Stimulated activated CD8-positive, alpha-beta memory T cell treated with anti-CD3 and anti-CD28 coated beads, Interleukin-4, amount 100 ng/mL, for 24 hours (primary cell): ENCODE measurements around the gene ARHGAP5.

ENCODE experiments used
- DNase-seq: peaks from one replicate; pipeline ENCODE4 v3.0.0-alpha.2; 2020; ENCODE audit warnings: low read depth

Gene ARHGAP5, protein sequence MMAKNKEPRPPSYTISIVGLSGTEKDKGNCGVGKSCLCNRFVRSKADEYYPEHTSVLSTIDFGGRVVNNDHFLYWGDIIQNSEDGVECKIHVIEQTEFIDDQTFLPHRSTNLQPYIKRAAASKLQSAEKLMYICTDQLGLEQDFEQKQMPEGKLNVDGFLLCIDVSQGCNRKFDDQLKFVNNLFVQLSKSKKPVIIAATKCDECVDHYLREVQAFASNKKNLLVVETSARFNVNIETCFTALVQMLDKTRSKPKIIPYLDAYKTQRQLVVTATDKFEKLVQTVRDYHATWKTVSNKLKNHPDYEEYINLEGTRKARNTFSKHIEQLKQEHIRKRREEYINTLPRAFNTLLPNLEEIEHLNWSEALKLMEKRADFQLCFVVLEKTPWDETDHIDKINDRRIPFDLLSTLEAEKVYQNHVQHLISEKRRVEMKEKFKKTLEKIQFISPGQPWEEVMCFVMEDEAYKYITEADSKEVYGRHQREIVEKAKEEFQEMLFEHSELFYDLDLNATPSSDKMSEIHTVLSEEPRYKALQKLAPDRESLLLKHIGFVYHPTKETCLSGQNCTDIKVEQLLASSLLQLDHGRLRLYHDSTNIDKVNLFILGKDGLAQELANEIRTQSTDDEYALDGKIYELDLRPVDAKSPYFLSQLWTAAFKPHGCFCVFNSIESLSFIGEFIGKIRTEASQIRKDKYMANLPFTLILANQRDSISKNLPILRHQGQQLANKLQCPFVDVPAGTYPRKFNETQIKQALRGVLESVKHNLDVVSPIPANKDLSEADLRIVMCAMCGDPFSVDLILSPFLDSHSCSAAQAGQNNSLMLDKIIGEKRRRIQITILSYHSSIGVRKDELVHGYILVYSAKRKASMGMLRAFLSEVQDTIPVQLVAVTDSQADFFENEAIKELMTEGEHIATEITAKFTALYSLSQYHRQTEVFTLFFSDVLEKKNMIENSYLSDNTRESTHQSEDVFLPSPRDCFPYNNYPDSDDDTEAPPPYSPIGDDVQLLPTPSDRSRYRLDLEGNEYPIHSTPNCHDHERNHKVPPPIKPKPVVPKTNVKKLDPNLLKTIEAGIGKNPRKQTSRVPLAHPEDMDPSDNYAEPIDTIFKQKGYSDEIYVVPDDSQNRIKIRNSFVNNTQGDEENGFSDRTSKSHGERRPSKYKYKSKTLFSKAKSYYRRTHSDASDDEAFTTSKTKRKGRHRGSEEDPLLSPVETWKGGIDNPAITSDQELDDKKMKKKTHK (N-terminal part only)

DNA sequence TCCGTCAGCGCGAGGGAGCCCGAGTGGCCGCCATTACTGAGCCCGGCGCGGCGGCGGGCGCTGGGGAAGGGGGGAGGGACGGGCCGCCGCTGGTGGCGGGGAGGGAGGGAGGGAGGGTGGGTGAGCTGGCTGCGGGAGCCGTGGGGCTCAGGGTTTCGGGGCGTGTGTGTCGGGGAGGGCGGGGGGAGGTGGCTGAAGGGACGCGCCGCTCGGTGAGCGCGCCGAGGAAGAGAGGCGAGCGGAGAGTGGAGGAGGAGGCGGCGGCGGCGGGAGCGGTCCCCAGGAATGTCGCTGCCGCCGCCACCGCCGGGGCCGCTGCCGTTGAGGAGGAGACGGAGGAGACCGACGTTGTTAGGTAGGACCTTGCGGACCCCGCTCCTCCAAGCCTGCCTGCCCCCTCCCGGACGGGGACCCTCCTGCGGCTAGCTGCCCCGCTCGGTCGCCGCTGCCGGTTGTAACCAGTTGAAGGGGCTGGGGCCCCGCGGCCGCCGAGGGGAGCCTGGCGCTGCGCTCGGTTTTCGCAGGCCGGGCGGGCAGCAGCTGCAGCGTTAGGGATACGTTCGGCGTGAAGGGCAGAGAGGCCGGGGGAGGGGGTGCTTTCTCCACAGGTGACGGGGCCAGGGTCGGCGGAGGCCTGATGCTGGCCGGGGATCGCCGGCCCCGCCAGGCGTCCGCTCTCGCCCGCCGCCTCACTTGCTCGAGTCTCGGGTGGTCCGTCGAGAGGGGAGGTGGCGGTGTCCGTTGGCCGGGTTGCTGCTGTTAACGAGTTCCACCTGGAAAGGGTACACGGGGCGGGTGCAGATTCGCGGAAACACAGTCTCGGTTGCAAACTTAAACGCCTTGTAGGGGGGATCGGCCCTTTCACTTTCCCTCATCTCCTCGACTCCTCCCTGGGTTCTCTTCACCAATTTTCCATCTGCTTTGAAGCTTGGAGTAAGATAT lies at the start of gene ARHGAP5:
Gene ARHGAP5 (plus strand): TSS at position 224 of the 942 bp plus-strand sequence. CDS start 13,366 bp downstream, outside the sequence.
- DNase-seq: peak; percentile 60

GRCh38 chr14:32028599-32028998 lies 48.5 kb upstream of the ARHGAP5 start:
- no peak for DNase-seq

DNA sequence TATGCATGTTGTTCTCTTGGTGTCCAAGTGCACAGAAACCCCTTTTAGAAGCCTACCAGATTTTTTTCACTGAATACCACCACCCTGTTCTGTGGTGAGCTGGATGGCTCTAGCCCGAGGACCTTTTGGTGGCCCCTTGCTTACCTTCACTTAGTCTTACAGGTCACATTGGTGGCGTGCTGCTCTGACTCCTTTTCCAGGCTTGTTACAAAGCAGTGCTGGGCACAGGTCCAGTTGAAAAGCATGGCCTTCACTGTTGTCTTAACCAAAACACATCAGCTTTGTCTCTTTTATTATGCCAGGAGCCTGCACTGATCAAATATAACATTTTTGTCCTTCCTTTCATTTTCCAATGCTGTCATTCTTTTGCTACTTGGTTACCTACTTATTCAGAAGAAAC lies 43.6 kb upstream of the ARHGAP5 start:
- no peak for DNase-seq

DNA sequence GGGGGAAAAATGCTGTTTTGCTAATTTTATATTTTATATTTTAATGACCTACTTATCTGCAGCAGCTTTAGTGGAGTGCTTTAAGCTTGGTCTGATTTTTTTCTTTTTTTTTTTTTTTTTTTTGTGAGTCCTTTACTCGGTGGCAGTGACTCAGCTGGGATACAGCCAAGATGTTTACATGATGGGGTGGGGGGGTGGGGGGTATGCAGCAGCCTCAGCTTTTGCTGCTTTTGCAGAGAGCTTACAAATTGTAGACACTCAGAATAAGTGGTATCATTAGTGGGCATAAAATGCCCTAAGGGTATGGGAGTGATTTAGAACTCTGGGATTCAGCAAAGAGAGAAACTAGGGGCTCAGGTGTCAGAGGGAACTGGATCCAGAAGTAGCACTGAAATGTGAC lies 38.2 kb upstream of the ARHGAP5 start:
- no peak for DNase-seq

DNA sequence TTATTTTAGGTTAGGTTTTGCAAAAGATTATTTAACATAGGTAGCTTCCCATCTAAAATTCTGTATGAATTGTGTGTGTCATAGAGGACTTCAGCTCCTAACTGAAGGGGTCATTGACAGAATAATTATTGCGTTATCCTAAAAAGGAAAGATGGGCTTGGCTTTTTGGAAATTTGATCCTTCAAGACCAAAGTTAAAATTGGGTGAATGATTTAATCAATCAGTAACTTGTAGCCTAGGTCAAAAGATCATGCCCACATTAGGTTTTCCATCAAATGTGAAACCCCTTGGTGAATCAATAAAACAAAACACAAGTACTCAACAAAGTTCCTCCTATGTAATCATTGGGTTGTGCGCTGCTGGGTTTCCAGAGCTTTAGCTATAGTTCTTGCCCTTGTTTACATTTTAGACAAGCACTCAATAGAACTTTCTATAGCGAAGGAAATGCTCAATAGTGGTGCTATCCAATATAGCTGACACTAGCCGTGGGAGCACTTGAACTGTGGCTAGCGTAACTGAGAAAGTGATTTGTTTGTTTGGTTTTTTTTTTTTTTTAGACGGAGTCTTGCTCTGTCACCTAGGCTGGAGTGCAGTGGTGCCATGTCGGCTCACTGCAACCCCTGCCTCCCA lies 37.6 kb upstream of the ARHGAP5 start:
- no peak for DNase-seq

DNA sequence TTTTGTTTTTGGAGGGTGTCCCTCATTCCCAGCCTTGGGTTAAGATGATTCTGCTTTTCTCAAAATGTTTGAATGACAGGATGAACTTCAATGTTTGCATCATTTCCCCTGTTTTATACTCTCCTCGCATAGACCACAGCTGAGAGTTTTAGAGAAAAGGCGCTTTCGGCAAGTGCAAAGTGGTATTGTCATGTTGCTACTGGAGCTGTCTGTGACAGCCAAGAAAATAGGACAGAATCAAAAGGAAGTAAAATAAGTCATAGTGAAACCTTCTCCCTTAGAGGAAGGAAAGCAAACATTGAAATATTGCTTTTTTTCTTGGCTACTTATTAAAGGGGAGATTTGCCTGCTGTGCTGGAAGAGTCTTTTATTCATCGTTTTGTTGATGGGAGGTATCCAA lies 33.5 kb upstream of the ARHGAP5 start:
- no peak for DNase-seq

- no peak for DNase-seq
These were observed 32.6 kb upstream of the ARHGAP5 start for GRCh38 chr14:32044454-32044853.

DNA sequence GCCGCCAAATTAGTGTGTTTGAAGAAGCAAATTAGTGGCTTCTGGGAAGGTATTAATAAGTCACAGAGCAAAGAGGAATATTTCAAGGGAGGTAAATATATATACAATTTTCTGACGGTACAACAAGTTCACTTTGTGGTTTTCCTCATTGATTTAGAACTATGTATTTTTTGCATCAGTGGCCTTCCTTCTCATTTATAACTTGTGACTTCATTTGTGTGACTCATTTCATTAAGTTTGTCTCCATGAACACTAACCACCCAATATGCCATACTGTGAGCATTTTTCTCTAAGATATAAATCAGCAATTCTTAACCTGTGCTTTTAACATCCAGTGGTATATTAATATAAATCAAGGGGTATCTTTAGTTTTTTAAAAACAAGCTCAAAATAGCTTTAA lies 29.3 kb upstream of the ARHGAP5 start:
- no peak for DNase-seq

GRCh38 chr14:32049361-32050088 lies 27.6 kb upstream of the ARHGAP5 start:
- no peak for DNase-seq

- DNase-seq: no peak
These were observed 26.2 kb upstream of the ARHGAP5 start for GRCh38 chr14:32050878-32051277.

DNA sequence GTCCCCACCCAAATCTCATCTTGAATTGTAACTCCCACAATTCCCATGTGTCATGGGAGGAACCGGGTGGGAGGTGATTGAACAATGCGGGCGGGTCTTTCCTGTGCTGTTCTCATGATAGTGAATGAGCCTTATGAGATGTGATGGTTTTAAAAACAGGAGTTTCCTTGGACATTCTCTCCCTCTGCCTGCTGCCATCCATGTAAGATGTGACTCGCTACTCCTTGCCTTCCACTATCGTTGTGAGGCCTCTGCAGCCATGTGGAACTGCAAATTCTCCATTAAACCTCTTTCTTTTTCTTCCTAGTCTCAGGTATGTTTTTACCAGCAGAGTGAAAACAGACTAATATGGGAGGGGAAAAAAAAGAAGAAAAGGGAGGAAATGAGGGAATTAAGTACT lies 22.6 kb upstream of the ARHGAP5 start:
- no peak for DNase-seq

GRCh38 chr14:32055175-32055574 lies 21.9 kb upstream of the ARHGAP5 start:
- no peak for DNase-seq

- no peak for DNase-seq
These were observed 17.4 kb upstream of the ARHGAP5 start for GRCh38 chr14:32059702-32060101.

- DNase-seq: no peak
These were observed 12.2 kb upstream of the ARHGAP5 start for GRCh38 chr14:32064931-32065330.

- DNase-seq: no peak
These were observed 8.4 kb upstream of the ARHGAP5 start for GRCh38 chr14:32068708-32069107.

DNA sequence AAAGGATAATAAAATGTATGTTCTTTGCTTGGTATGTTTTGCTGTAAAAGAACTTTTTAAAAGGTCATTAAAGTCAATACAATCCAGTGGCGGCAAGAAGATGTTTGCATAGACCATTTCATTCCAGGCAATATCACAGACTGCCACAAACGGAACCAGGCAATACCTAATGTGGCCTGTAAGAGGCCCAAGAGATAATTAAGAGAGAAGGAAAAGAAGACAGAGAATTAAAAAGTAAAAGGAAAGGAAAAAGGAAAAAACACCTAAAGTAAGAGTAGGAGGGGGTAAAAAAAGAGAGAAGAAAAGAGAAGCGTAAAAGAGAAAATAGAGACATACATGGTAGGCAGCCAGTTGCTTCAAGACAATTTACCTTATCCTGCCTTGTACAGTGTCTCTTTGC lies 6.8 kb upstream of the ARHGAP5 start:
- DNase-seq: no peak

- no peak for DNase-seq
These were observed 4.4 kb upstream of the ARHGAP5 start for GRCh38 chr14:32072676-32073075.

DNA sequence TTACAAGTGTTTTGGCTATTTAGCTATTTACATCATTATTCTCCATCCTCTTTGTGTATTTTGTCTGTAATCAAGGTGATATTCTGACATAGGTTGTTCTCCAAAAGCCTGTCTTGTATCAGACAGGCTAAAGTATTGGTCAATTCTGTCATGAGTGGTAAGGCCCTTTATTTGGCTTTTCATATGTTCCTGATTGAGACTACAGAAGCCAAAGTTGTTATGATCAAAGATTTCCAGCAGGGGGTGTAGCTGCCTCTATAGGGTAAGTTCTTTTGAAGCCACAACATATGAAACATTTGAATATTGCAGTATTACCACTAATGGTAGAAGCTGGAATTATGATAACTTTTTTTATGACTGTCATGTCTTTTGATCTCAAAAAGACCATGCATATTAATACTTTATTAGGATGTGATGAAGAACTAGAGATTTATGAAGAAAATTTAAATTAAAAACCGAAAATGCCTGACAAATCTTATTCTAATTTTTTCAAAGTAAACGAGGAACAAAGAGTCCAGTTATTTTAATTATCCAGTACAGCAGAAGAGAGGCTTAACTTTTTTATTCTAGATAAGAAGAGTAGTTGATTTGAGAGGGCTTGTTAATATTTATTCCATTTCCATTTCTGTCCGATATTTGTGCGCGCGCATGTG lies 3.4 kb upstream of the ARHGAP5 start:
- no peak for DNase-seq

DNA sequence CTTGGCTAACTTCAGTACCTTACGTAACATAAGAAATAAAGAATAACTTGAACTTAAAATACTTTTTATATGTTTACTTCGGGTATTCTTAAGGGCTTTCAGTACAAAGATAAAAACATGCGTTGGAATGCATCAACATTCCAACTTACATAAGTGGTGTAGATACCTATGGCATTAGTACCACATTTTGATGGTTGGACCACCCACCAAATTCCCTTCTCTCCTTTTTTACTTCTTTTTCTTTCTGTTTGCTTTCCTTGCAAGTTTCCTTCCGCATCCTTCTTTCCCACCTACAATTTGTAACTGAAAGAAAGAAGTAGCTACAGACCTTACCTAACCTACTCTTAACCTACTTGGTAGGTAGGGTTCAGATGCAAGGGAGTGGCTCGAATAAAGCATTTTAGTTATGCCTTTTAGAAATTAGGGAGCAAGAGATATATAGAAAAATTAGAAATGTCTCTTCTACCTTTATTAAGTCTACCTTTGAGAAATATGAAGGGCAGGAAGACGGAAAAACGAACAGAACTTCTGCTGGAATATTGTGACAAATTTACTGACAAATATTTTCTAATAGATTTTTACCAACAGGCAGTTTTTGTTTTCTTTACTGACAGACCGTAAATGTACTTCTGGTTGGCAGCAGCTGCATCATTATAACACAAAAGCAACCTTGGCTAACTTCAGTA lies 2.1 kb upstream of the ARHGAP5 start:
- no peak for DNase-seq
